ENCODE measurements around the gene ALPK3.
A peak's percentile ranks its signal among the peaks of the same experiment; 100 is the strongest.

ALPK3 gene

DNA sequence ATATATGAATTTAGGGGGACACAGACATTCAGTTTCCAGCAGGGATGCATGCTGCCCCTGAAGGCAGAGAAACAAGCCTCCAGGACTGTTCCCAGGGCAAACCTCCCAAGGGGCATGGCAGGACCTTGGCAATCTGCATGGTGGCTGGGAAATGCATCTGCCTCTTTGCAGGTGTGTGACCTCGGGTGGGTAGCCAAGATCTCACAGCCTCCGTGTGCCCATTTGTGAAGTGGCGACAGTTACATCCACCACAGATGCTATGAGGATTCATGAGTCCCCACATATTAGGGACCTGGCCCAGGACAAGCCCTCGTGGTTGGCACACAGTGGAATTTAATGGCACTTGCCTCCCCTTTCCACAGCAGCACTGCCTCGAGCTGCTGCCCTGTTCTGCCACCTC is 97.2 kb downstream of the ALPK3 start:
- no peak overlapping the region for H2BK120ac ChIP-seq (ENCODE audit: low read depth, low read length)

GRCh38 chr15:84914909-84915605 is 97.9 kb downstream of the ALPK3 start:
- DNase-seq: peak; percentile 96
- Histone ChIP-seq H3K27ac (ENCODE audit: low read depth, low read length) (no peak overlapping the region), H3K4ac (ENCODE audit: low read depth, low read length) (no peak overlapping the region), H3K27me3 (ENCODE audit: insufficient read depth, low read length, poor library complexity) (no peaks in the 10 kb centered on the region), H3K4me2 (ENCODE audit: low read length) (no peak overlapping the region), H3K79me2 (ENCODE audit: control insufficient read depth, insufficient read depth, low read length) (no peaks in the 10 kb centered on the region), H3K56ac (ENCODE audit: low read length) (no peak overlapping the region), H3K4me3 (ENCODE audit: low read length) (no peak overlapping the region), H4K5ac (ENCODE audit: low read length) (no peak overlapping the region), H2BK15ac (replicated peaks; ENCODE audit: low read depth) (no peak overlapping the region), H4K8ac (ENCODE audit: low read depth, low read length) (no peak overlapping the region), H3K9ac (ENCODE audit: low read length) (no peak overlapping the region), H3K18ac (ENCODE audit: low read length) (no peak overlapping the region), H2BK120ac (ENCODE audit: low read depth, low read length) (no peak overlapping the region), H3K23ac (ENCODE audit: low read length) (no peak overlapping the region), H3K36me3 (ENCODE audit: control insufficient read depth, insufficient read depth, low read length) (no peaks in the 10 kb centered on the region), H3K4me1 (ENCODE audit: control insufficient read depth, low read depth, low read length) (peaks cover 2% of the 10 kb centered on the region), H2AK5ac (ENCODE audit: low read length) (no peak overlapping the region), H3K79me1 (ENCODE audit: low read length) (no peaks in the 10 kb centered on the region), H2BK5ac (ENCODE audit: low read length) (no peak overlapping the region)
- WGBS (ENCODE audit: extremely low coverage, insufficient coverage, low lambda C conversion rate): no CpG with 5 or more reads among the region's 12 CpGs

More for the DNA sequence above, 97.2 kb downstream of the ALPK3 start:
- Histone ChIP-seq H3K9ac (ENCODE audit: low read length) (no peak overlapping the region), H4K5ac (ENCODE audit: low read length) (no peak overlapping the region), H3K27ac (ENCODE audit: low read depth, low read length) (no peak overlapping the region), H3K36me3 (ENCODE audit: control insufficient read depth, insufficient read depth, low read length) (no peaks in the 10 kb centered on the region), H3K18ac (ENCODE audit: low read length) (no peak overlapping the region), H3K4me2 (ENCODE audit: low read length) (no peak overlapping the region), H3K4ac (ENCODE audit: low read depth, low read length) (no peak overlapping the region), H2BK15ac (replicated peaks; ENCODE audit: low read depth) (no peak overlapping the region), H3K27me3 (ENCODE audit: insufficient read depth, low read length, poor library complexity) (no peaks in the 10 kb centered on the region), H4K8ac (ENCODE audit: low read depth, low read length) (no peak overlapping the region), H2AK5ac (ENCODE audit: low read length) (no peak overlapping the region), H3K56ac (ENCODE audit: low read length) (no peak overlapping the region), H2BK5ac (ENCODE audit: low read length) (no peak overlapping the region), H3K4me1 (ENCODE audit: control insufficient read depth, low read depth, low read length) (peaks cover 2% of the 10 kb centered on the region), H3K79me1 (ENCODE audit: low read length) (no peaks in the 10 kb centered on the region), H3K23ac (ENCODE audit: low read length) (no peak overlapping the region), H3K79me2 (ENCODE audit: control insufficient read depth, insufficient read depth, low read length) (no peaks in the 10 kb centered on the region), H3K4me3 (ENCODE audit: low read length) (no peak overlapping the region)
- no peak for DNase-seq
- no CpG with 5 or more reads among the region's 5 CpGs for WGBS (ENCODE audit: extremely low coverage, insufficient coverage, low lambda C conversion rate)

DNA sequence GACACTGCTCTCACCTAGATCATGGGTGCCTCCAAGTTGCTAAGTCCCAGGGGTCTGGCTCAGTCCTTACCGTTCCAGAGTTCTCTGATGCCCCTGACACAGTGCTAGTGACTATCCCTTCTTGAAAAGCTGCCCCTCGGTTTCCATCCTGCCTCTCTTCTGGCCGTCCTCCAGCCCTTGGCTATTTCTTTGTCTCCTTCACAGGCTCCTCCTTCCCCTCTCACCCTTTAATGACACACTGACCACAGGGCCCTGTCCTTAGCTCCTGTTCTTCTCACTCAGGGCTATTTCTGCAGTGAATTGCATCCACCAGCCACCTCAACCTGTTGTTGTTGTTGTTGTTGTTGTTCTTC is 98.4 kb downstream of the ALPK3 start:
- WGBS (ENCODE audit: extremely low coverage, insufficient coverage, low lambda C conversion rate): no CpG with 5 or more reads among the region's 3 CpGs
- H3K4me3 ChIP-seq (ENCODE audit: low read length): no peak overlapping the region
- no peak overlapping the region for H3K18ac ChIP-seq (ENCODE audit: low read length)
- no peaks in the 10 kb centered on the region for H3K79me1 ChIP-seq (ENCODE audit: low read length)
- H3K27me3 ChIP-seq (ENCODE audit: insufficient read depth, low read length, poor library complexity): no peaks in the 10 kb centered on the region
- H2BK5ac ChIP-seq (ENCODE audit: low read length): no peak overlapping the region
- H3K4me2 ChIP-seq (ENCODE audit: low read length): no peak overlapping the region
- H3K23ac ChIP-seq (ENCODE audit: low read length): no peak overlapping the region
- H2AK5ac ChIP-seq (ENCODE audit: low read length): no peak overlapping the region
- no peak overlapping the region for H3K27ac ChIP-seq (ENCODE audit: low read depth, low read length)
- peaks cover 2% of the 10 kb centered on the region for H3K4me1 ChIP-seq (ENCODE audit: control insufficient read depth, low read depth, low read length)
- H2BK15ac ChIP-seq (replicated peaks; ENCODE audit: low read depth): no peak overlapping the region
- no peak overlapping the region for H3K56ac ChIP-seq (ENCODE audit: low read length)
- H3K79me2 ChIP-seq (ENCODE audit: control insufficient read depth, insufficient read depth, low read length): no peaks in the 10 kb centered on the region
- no peak overlapping the region for H2BK120ac ChIP-seq (ENCODE audit: low read depth, low read length)
- no peak overlapping the region for H3K9ac ChIP-seq (ENCODE audit: low read length)
- no peaks in the 10 kb centered on the region for H3K36me3 ChIP-seq (ENCODE audit: control insufficient read depth, insufficient read depth, low read length)
- no peak overlapping the region for H4K5ac ChIP-seq (ENCODE audit: low read length)
- H3K4ac ChIP-seq (ENCODE audit: low read depth, low read length): no peak overlapping the region
- DNase-seq: no peak
- H4K8ac ChIP-seq (ENCODE audit: low read depth, low read length): no peak overlapping the region

DNA sequence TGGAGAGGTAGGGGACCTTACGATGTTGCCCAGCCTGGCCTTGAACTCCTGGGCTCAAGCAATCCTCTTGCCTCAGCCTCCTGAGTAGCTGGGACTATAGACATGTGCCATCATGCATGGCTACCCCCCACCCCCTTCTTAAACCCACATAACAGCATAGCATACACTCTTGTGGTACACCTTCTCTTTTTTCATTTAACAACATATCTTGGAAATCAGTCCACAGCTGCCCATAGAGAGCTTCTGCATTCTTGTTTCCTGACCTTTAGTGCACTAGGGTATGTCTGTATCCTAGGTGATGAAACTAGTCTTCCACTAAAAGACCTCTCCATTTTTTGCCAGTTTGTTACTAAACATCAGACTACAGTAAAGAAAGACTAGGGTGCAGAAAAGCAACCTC is 100.3 kb downstream of the ALPK3 start:
- no peak overlapping the region for H2BK5ac ChIP-seq (ENCODE audit: low read length)
- H2AK5ac ChIP-seq (ENCODE audit: low read length): no peak overlapping the region
- H3K4me3 ChIP-seq (ENCODE audit: low read length): no peak overlapping the region
- no peak overlapping the region for H3K9ac ChIP-seq (ENCODE audit: low read length)
- no peak overlapping the region for H3K56ac ChIP-seq (ENCODE audit: low read length)
- no peaks in the 10 kb centered on the region for H3K27me3 ChIP-seq (ENCODE audit: insufficient read depth, low read length, poor library complexity)
- no peak overlapping the region for H4K8ac ChIP-seq (ENCODE audit: low read depth, low read length)
- WGBS (ENCODE audit: extremely low coverage, insufficient coverage, low lambda C conversion rate): no CpG with 5 or more reads among the region's 1 CpG
- H2BK120ac ChIP-seq (ENCODE audit: low read depth, low read length): no peak overlapping the region
- H4K5ac ChIP-seq (ENCODE audit: low read length): no peak overlapping the region
- no peaks in the 10 kb centered on the region for H3K79me2 ChIP-seq (ENCODE audit: control insufficient read depth, insufficient read depth, low read length)
- H3K4me1 ChIP-seq (ENCODE audit: control insufficient read depth, low read depth, low read length): peaks cover 2% of the 10 kb centered on the region
- H3K27ac ChIP-seq (ENCODE audit: low read depth, low read length): no peak overlapping the region
- H3K4me2 ChIP-seq (ENCODE audit: low read length): no peak overlapping the region
- no peak overlapping the region for H3K23ac ChIP-seq (ENCODE audit: low read length)
- H2BK15ac ChIP-seq (replicated peaks; ENCODE audit: low read depth): no peak overlapping the region
- DNase-seq: no peak
- H3K36me3 ChIP-seq (ENCODE audit: control insufficient read depth, insufficient read depth, low read length): no peaks in the 10 kb centered on the region
- no peak overlapping the region for H3K4ac ChIP-seq (ENCODE audit: low read depth, low read length)
- H3K79me1 ChIP-seq (ENCODE audit: low read length): no peaks in the 10 kb centered on the region
- H3K18ac ChIP-seq (ENCODE audit: low read length): no peak overlapping the region

DNA sequence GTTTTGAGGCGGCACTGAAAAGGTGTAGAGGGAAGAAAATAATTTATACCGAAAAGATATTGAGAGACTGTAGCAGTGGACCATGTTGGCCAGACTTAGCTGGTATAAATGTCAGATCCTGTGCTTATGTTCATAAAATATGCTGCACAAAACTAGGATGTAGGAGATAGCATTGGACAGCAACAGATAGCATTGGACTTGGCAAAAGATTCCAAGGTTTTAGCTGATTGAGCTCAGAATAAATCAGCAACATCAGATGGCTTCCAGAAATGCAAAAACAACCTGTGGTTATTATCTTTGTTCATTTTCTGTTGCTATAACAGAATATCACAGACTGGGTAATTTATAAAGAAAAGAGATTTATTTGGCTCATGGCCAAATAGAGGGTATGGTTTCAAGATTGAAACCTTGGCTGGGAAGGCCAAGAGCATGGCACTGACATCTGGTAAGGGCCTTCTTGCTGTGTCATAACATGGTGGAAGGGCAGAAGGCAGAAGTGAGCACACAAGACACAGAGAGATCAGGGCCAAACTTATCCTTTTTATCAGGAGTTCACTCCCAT is 102.0 kb downstream of the ALPK3 start:
- Histone ChIP-seq H3K36me3 (ENCODE audit: control insufficient read depth, insufficient read depth, low read length) (no peaks in the 10 kb centered on the region), H3K23ac (ENCODE audit: low read length) (no peak overlapping the region), H4K5ac (ENCODE audit: low read length) (no peak overlapping the region), H2BK15ac (replicated peaks; ENCODE audit: low read depth) (no peak overlapping the region), H2BK5ac (ENCODE audit: low read length) (no peak overlapping the region), H3K4me2 (ENCODE audit: low read length) (no peak overlapping the region), H3K79me1 (ENCODE audit: low read length) (no peaks in the 10 kb centered on the region), H3K79me2 (ENCODE audit: control insufficient read depth, insufficient read depth, low read length) (no peaks in the 10 kb centered on the region), H3K27me3 (ENCODE audit: insufficient read depth, low read length, poor library complexity) (no peaks in the 10 kb centered on the region), H3K4ac (ENCODE audit: low read depth, low read length) (no peak overlapping the region), H3K18ac (ENCODE audit: low read length) (no peak overlapping the region), H4K8ac (ENCODE audit: low read depth, low read length) (no peak overlapping the region), H3K56ac (ENCODE audit: low read length) (no peak overlapping the region), H2AK5ac (ENCODE audit: low read length) (no peak overlapping the region), H3K9ac (ENCODE audit: low read length) (no peak overlapping the region), H2BK120ac (ENCODE audit: low read depth, low read length) (no peak overlapping the region), H3K4me1 (ENCODE audit: control insufficient read depth, low read depth, low read length) (peaks cover 2% of the 10 kb centered on the region), H3K27ac (ENCODE audit: low read depth, low read length) (no peak overlapping the region), H3K4me3 (ENCODE audit: low read length) (no peak overlapping the region)
- WGBS (ENCODE audit: extremely low coverage, insufficient coverage, low lambda C conversion rate): no CpG with 5 or more reads among the region's 2 CpGs
- DNase-seq: no peak

- H2BK15ac ChIP-seq (replicated peaks; ENCODE audit: low read depth): no peak overlapping the region
- H3K4me1 ChIP-seq (ENCODE audit: control insufficient read depth, low read depth, low read length): no peaks in the 10 kb centered on the region
- H2AK5ac ChIP-seq (ENCODE audit: low read length): no peak overlapping the region
- no peak overlapping the region for H3K9ac ChIP-seq (ENCODE audit: low read length)
- no peak overlapping the region for H3K27ac ChIP-seq (ENCODE audit: low read depth, low read length)
- no peak for DNase-seq
- no CpG with 5 or more reads among the region's 2 CpGs for WGBS (ENCODE audit: extremely low coverage, insufficient coverage, low lambda C conversion rate)
- H3K79me1 ChIP-seq (ENCODE audit: low read length): no peaks in the 10 kb centered on the region
- no peak overlapping the region for H3K4ac ChIP-seq (ENCODE audit: low read depth, low read length)
- no peak overlapping the region for H2BK5ac ChIP-seq (ENCODE audit: low read length)
- no peak overlapping the region for H3K4me3 ChIP-seq (ENCODE audit: low read length)
- no peak overlapping the region for H3K18ac ChIP-seq (ENCODE audit: low read length)
- H3K79me2 ChIP-seq (ENCODE audit: control insufficient read depth, insufficient read depth, low read length): no peaks in the 10 kb centered on the region
- no peaks in the 10 kb centered on the region for H3K36me3 ChIP-seq (ENCODE audit: control insufficient read depth, insufficient read depth, low read length)
- H4K5ac ChIP-seq (ENCODE audit: low read length): no peak overlapping the region
- H2BK120ac ChIP-seq (ENCODE audit: low read depth, low read length): no peak overlapping the region
- H4K8ac ChIP-seq (ENCODE audit: low read depth, low read length): no peak overlapping the region
- no peak overlapping the region for H3K23ac ChIP-seq (ENCODE audit: low read length)
- no peaks in the 10 kb centered on the region for H3K27me3 ChIP-seq (ENCODE audit: insufficient read depth, low read length, poor library complexity)
- no peak overlapping the region for H3K56ac ChIP-seq (ENCODE audit: low read length)
- no peak overlapping the region for H3K4me2 ChIP-seq (ENCODE audit: low read length)
Measured at GRCh38 chr15:84921121-84921520, 104.0 kb downstream of the ALPK3 start.
